Astrocyte (in vitro differentiated cells and primary cell): ENCODE results near the gene LMBRD1.

Experiments used
- CTCF ChIP-seq: IDR thresholded peaks from 2 replicates; pipeline ENCODE4 v1.5.1; 2011; ENCODE audit warnings: low read depth, mild to moderate bottlenecking, inconsistent platforms, low read length, moderate library complexity; ENCODE audit not compliant: insufficient read depth
- EZH2 ChIP-seq: IDR thresholded peaks from 2 replicates; pipeline ENCODE4 v1.6.1; 2012; ENCODE audit warnings: mild to moderate bottlenecking, low read length, inconsistent platforms; ENCODE audit not compliant: insufficient read depth

DNA sequence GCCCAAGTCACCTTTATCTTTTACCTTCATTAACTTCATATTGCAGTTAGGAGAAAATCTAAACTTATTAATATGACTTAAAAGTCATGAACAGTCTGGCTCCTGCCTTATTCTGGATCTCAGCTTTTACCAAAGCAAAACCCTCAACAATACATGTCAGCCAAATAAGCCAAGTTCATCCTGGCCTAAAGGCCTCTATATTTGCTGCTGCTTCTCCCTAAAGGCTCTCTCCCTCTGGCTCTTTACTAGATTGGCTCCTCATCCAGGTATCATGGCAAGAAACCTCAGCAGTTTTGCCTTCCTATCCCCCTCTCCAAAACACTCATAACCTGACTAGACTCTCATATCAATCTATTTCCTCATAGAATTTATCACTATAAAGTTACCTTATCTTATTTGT is 11.1 kb downstream of the LMBRD1 start:
- TF ChIP-seq CTCF (no peak), EZH2 (no peak)
